Rectal smooth muscle tissue (tissue), 1 donor: ENCODE measurements around the gene SLCO6A1.
"Not testable (repeated sequence)": the region's sequence is repeated elsewhere in the genome, so short reads cannot be mapped to it uniquely, and the experiment has no call there.

Experiments
- H3K27ac ChIP-seq: one replicate; pipeline ENCODE4 v1.7.0; 2013; ENCODE audit warnings: low read depth, low read length, inconsistent platforms
- H3K27me3 ChIP-seq: one replicate; pipeline ENCODE4 v1.7.0; 2013; ENCODE audit warnings: low read length; ENCODE audit not compliant: control insufficient read depth, insufficient read depth
- H3K36me3 ChIP-seq: one replicate; pipeline ENCODE4 v1.7.0; 2013; ENCODE audit warnings: low read length; ENCODE audit not compliant: control insufficient read depth, insufficient read depth
- H3K4me1 ChIP-seq: one replicate; pipeline ENCODE4 v1.7.0; 2013; ENCODE audit warnings: low read length; ENCODE audit not compliant: control insufficient read depth, insufficient read depth
- H3K4me3 ChIP-seq: one replicate; pipeline ENCODE4 v1.7.0; 2013; ENCODE audit warnings: low read length
- H3K9ac ChIP-seq: one replicate; pipeline ENCODE4 v1.7.0; 2013; ENCODE audit warnings: low read length

The SLCO6A1 gene

GRCh38 chr5:102529031-102529430, 30.2 kb upstream of the SLCO6A1 start:
- H3K9ac ChIP-seq = no peak overlapping the region
- no peaks in the 10 kb centered on the region for H3K27me3 ChIP-seq
- no peaks in the 10 kb centered on the region for H3K36me3 ChIP-seq
- no peak overlapping the region for H3K4me3 ChIP-seq
- no peaks in the 10 kb centered on the region for H3K4me1 ChIP-seq
- H3K27ac ChIP-seq = no peak overlapping the region

- H3K4me1 ChIP-seq = no peaks in the 10 kb centered on the region
- H3K27ac ChIP-seq = no peak overlapping the region
- no peaks in the 10 kb centered on the region for H3K27me3 ChIP-seq
- H3K36me3 ChIP-seq = no peaks in the 10 kb centered on the region
- no peak overlapping the region for H3K4me3 ChIP-seq
- H3K9ac ChIP-seq = no peak overlapping the region
These were observed 29.8 kb upstream of the SLCO6A1 start for GRCh38 chr5:102528600-102528999.

DNA sequence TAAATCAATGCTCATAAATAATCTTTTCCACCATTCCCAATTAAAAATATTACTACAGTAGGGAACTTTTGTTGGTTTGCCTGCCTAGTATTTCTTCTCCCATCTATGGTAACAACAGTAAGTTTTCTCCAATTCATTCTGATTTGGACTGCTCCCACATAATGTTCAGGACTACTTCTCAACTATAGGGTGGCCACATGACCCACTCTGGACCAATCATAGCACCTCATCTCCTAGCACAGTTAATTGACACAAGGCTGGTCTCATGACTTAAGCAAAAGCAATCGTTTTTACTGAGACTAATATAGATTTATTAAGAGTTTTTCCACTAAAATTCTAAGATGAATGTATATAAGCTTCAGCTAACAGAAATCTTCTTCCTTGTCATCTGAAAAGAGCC, 28.7 kb upstream of the SLCO6A1 start:
- Histone ChIP-seq H3K27me3 (no peaks in the 10 kb centered on the region), H3K4me3 (no peak overlapping the region), H3K9ac (no peak overlapping the region), H3K4me1 (no peaks in the 10 kb centered on the region), H3K27ac (no peak overlapping the region), H3K36me3 (no peaks in the 10 kb centered on the region)

GRCh38 chr5:102523541-102524175, 24.9 kb upstream of the SLCO6A1 start:
- no peak overlapping the region for H3K9ac ChIP-seq
- H3K27me3 ChIP-seq = no peaks in the 10 kb centered on the region
- no peaks in the 10 kb centered on the region for H3K4me1 ChIP-seq
- H3K4me3 ChIP-seq = no peak overlapping the region
- no peak overlapping the region for H3K27ac ChIP-seq
- no peaks in the 10 kb centered on the region for H3K36me3 ChIP-seq

GRCh38 chr5:102511666-102512065, 12.9 kb upstream of the SLCO6A1 start:
- no peak overlapping the region for H3K27ac ChIP-seq
- no peak overlapping the region for H3K9ac ChIP-seq

GRCh38 chr5:102491261-102491914, 7.4 kb downstream of the SLCO6A1 start:
- H3K4me3 ChIP-seq, H3K4me1 ChIP-seq, H3K27me3 ChIP-seq, H3K9ac ChIP-seq, H3K36me3 ChIP-seq, H3K27ac ChIP-seq: not testable (repeated sequence)

More at GRCh38 chr5:102511666-102512065, 12.9 kb upstream of the SLCO6A1 start:
- H3K36me3 ChIP-seq = no peaks in the 10 kb centered on the region
- H3K4me3 ChIP-seq = no peak overlapping the region
- peaks cover 3% of the 10 kb centered on the region for H3K4me1 ChIP-seq
- H3K27me3 ChIP-seq = no peaks in the 10 kb centered on the region

DNA sequence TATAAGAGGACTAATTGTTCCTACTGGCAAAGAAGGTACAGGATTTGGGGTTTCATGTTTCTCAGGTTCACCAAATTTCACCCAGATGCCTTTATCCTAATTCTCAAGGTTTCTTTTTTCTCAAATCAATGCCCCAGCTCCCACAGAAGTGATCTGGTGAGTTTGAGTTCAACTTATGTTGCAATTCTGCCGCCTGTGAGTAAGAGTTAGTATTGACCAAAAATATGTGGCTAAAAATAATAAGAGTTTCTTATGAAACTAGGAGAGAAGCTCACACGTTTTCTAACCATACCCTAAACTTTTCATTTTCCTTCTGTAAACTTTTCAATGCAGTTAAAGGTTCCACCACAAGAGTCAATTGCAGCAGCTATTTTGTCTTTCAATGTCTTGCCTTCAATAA, 15.1 kb downstream of the SLCO6A1 start:
- H3K9ac ChIP-seq = no peak overlapping the region
- no peaks in the 10 kb centered on the region for H3K27me3 ChIP-seq
- no peaks in the 10 kb centered on the region for H3K36me3 ChIP-seq
- no peak overlapping the region for H3K4me3 ChIP-seq
- H3K27ac ChIP-seq = no peak overlapping the region
- H3K4me1 ChIP-seq = no peaks in the 10 kb centered on the region

DNA sequence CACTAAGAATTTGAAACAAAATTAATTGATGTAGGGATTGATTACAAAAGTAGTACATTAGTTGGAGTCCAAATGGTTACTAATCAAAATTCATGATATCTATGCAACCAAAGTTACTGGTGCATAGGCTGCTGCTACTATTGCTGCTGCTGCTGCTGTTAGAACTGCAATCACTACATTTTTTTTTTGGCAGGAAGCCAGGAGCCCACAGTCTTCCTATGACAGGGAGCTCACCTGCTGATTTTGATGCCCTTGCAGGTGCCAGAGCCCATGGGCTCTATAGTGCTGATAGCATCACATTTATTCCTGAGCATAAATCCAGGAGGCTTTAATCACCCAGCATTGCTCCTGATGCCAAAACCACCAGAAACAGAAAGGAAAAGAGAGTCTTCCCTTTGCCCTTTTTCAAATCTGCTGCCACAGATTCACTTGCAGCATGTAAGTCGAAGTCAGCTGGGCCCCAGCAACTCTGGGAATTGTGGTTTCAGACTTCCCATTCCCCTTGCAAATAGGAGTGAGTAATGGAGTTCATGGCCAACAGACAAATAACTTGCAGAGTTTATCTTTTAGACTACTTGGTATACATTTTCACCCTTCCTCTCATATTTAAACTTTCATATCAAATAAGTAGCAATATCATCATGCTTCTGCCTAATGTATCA, 17.6 kb downstream of the SLCO6A1 start:
- no peaks in the 10 kb centered on the region for H3K27me3 ChIP-seq
- no peaks in the 10 kb centered on the region for H3K4me1 ChIP-seq
- H3K4me3 ChIP-seq = no peak overlapping the region
- H3K9ac ChIP-seq = no peak overlapping the region
- no peak overlapping the region for H3K27ac ChIP-seq
- no peaks in the 10 kb centered on the region for H3K36me3 ChIP-seq

DNA sequence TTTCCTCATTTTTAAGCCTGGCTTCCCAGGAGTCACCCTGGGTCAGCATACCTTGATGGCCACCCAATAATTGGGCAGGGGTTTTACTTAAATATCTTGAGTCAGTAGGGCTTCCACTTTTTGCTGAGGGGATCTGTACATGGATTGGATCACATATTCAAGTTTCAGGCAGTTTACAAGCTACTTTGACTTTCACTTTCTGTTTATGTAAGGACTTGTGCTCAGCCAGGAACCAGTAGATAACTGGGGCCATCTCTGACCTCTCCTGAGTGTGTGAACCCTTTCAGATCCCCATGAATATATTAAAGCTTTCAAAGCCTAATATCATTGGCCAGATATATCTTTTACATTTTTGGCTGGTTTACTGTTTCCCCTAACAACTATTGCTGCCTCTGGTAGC, 45.1 kb downstream of the SLCO6A1 start:
- Histone ChIP-seq H3K4me1 (no peaks in the 10 kb centered on the region), H3K27me3 (no peaks in the 10 kb centered on the region), H3K4me3 (no peak overlapping the region), H3K9ac (no peak overlapping the region), H3K36me3 (no peaks in the 10 kb centered on the region), H3K27ac (no peak overlapping the region)

DNA sequence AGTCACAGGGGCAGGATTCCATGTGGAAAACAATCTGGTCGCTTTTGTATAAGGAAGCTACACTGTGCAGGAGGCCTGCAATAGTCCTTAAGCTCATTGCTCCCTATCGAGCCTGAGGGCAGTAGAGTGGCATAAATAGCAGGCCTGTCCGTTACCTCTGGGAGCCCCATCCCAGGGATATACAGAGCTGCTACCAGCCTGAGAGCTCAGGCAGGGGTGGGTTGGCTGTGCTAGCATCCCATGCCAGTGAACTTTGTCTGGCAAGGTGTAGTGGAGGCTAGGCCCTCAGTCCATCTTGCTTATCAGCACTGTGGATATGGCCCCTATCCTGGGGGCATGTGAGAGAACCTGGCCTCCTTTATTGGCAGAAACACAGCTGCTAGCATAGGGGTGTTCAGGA, 47.7 kb downstream of the SLCO6A1 start:
- no peaks in the 10 kb centered on the region for H3K36me3 ChIP-seq
- H3K27me3 ChIP-seq = no peaks in the 10 kb centered on the region
- H3K9ac ChIP-seq = no peak overlapping the region
- H3K27ac ChIP-seq = no peak overlapping the region
- H3K4me3 ChIP-seq = no peak overlapping the region
- H3K4me1 ChIP-seq = no peaks in the 10 kb centered on the region

- Histone ChIP-seq H3K4me3 (no peak overlapping the region), H3K4me1 (no peaks in the 10 kb centered on the region), H3K36me3 (no peaks in the 10 kb centered on the region), H3K9ac (no peak overlapping the region), H3K27ac (no peak overlapping the region), H3K27me3 (no peaks in the 10 kb centered on the region)
These were observed 48.3 kb downstream of the SLCO6A1 start for GRCh38 chr5:102450313-102450990.

- no peaks in the 10 kb centered on the region for H3K4me1 ChIP-seq
- no peaks in the 10 kb centered on the region for H3K27me3 ChIP-seq
- H3K9ac ChIP-seq = no peak overlapping the region
- no peak overlapping the region for H3K27ac ChIP-seq
- H3K36me3 ChIP-seq = no peaks in the 10 kb centered on the region
- no peak overlapping the region for H3K4me3 ChIP-seq
These were observed 65.3 kb downstream of the SLCO6A1 start for GRCh38 chr5:102433473-102433872.
